Myocyte (in vitro differentiated cells): ENCODE measurements around the gene POLR3E. TPM values are rescaled to one million over a fixed set of nuclear protein-coding genes. Genes with fewer than 3 reads are reported as not detected.
"Not testable (repeated sequence)": the region's sequence is repeated elsewhere in the genome, so short reads cannot be mapped to it uniquely, and the experiment has no call there.

Source experiments
- DNase-seq: peaks from one replicate; pipeline ENCODE4 v3.0.0-alpha.2; 2012; ENCODE audit warnings: low read depth
- total RNA-seq: library from RNA; depleted of rRNA; stranded (reverse); fragments of >200 nt; gene quantifications from 2 replicates; pipeline ENCODE4 v1.2.3, GENCODE V29; 2014

Gene POLR3E
- total RNA-seq, 1 donor from 2014 or later, result 51.4 TPM

- DNase-seq, result no peak
Observed at GRCh38 chr16:22360963-22361659, 63.9 kb downstream of the POLR3E start.

GRCh38 chr16:22364241-22364640 lies 67.0 kb downstream of the POLR3E start:
- no peak for DNase-seq

- DNase-seq, result no peak
Observed at GRCh38 chr16:22366371-22366770, 69.2 kb downstream of the POLR3E start.

GRCh38 chr16:22366889-22367288 lies 69.7 kb downstream of the POLR3E start:
- peak; percentile 22 for DNase-seq

GRCh38 chr16:22368200-22368826 lies 71.1 kb downstream of the POLR3E start:
- DNase-seq, result not testable (repeated sequence)

- peak; percentile 61 for DNase-seq
Observed at GRCh38 chr16:22369221-22369811, 72.1 kb downstream of the POLR3E start.

- peak; percentile 43 for DNase-seq
Observed at GRCh38 chr16:22370038-22370820, 73.0 kb downstream of the POLR3E start.

- peak; percentile 10 for DNase-seq
Observed at GRCh38 chr16:22372882-22373661, 75.9 kb downstream of the POLR3E start.

GRCh38 chr16:22373662-22374310 lies 76.6 kb downstream of the POLR3E start:
- peak; percentile 29 for DNase-seq

- DNase-seq, result peak; percentile 98
Observed at GRCh38 chr16:22374311-22375116, 77.3 kb downstream of the POLR3E start, which contains the start of gene CDR2. TSS of gene CDR2 (minus strand) at chr16:22374619. CDS start at chr16:22374309, 310 bp downstream.

- no peak for DNase-seq
Observed at GRCh38 chr16:22375117-22375962, 78.1 kb downstream of the POLR3E start.

GRCh38 chr16:22375963-22376640 lies 78.9 kb downstream of the POLR3E start:
- DNase-seq, result no peak

- DNase-seq, result no peak
Observed at GRCh38 chr16:22379656-22380055, 82.4 kb downstream of the POLR3E start.

GRCh38 chr16:22380529-22380928 lies 83.3 kb downstream of the POLR3E start:
- peak; percentile 70 for DNase-seq

- no peak for DNase-seq
Observed at GRCh38 chr16:22381392-22381791, 84.2 kb downstream of the POLR3E start.

- DNase-seq, result no peak
Observed at GRCh38 chr16:22383827-22384226, 86.6 kb downstream of the POLR3E start.
